CD4-positive, alpha-beta T cell treated with Interleukin-15 for 1 hour (primary cell): ENCODE data around the gene TRIM43B.
"Not testable (repeated sequence)": the region's sequence is repeated elsewhere in the genome, so short reads cannot be mapped to it uniquely, and the experiment has no call there.

Source experiments
- DNase-seq: peaks from one replicate; pipeline ENCODE4 v3.0.0-alpha.2; 2020

TRIM43B gene

DNA sequence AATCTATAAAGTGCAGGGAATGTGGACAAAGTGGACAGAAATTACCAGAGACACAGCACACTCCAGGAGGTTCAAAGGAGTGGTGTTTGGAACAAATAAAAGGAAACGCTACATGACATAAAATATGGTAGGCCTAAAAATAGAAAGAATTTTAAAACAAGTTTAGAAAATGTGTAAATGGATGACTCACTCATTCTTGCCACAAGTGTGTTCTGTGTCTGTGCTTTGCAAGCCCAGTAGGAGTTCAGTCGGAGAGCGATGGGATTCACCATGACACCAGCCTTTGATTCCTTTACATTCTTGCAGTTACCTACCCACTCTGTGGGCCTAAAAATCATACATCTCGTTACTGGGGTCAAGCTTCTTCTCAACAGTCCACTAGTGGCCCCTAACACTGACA is 51.2 kb downstream of the TRIM43B start:
- not testable (repeated sequence) for DNase-seq

GRCh38 chr2:95429748-95430467 is 54.6 kb downstream of the TRIM43B start:
- DNase-seq = not testable (repeated sequence)

DNA sequence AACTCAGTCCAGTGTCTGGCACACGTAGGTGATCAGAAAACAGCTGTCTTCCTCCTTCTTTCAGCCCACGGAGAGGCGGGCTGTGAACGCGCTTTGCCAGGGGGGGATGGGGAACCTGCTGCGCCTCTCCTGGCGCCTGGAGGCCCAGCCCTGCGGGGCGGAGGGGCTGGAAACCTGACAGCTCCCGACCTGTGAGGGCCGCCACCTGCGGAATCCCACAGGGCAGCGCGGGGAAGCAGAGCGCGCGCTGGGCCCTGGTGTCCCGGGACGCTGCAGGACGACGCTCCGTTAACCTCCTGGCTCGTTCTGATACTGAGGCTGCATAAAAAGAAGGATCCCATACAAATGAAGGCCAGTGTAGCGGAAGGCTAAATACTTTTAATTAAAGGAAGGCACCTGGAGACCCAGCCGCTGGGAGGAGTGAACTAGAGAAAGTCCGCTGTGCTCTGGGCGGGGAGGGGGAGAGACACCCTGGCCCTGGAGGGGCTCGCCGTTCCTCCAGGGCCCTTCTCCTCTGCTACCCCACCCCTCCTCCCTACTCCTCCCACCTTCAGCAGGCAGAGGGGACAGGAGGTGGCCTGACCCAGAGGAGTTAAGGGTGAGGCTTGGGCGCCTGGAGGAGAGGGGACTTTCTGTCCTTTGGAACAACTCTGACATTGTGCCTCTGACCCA is 57.2 kb downstream of the TRIM43B start:
- not testable (repeated sequence) for DNase-seq
